ENCODE data around the gene SFXN5. TPM values are rescaled to one million over a fixed set of nuclear protein-coding genes. Genes with fewer than 3 reads are reported as not detected.

SFXN5 gene
- total RNA-seq, 1 experiment from 2014 or later: 31.3 TPM

DNA sequence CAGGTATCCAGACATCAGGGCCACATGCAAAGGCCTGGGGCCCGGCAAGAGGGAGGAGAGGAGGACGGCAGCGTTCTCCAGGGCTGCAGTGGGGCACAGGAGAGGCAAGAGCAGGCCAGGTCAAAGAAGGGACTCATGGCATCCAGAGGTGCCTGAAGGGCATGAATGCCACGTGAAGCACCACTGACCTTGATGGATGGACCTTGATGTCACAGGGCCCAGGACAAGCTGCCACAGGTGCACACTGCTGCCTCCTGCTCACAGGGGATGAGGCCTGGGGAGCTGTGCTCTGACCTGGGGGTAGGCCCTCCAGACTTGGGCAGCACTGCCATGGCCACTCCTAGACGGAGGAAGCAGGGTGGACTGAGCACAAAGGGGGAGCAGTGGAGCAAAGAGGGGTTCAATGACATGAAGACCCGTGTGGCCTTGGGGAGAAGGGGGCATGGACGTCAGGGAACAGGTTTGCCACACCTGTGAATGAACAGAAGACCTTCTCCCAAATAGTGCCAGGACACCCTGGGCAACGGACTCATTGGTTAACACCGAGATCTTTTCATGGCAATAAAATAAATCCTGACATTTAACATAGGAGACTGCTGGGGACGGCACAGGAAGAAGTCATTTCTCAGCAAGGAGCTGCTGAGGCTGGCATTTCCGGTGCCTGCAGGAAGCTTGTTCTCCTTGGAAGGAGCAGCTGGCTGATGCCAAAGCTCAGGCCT lies 88.6 kb downstream of the SFXN5 start:
- Histone ChIP-seq H3K4me3 (ENCODE audit: low read depth, low read length) (no peak overlapping the region), H3K9me3 (no peaks in the 10 kb centered on the region), H3K36me3 (ENCODE audit: control insufficient read depth, insufficient read depth, low read length) (no peaks in the 10 kb centered on the region), H3K27me3 (replicated peaks; ENCODE audit: control insufficient read depth, insufficient read depth, low read length) (no peaks in the 10 kb centered on the region), H3K4me1 (peaks cover 32% of the 10 kb centered on the region)
- ChIA-PET POLR2A (no interaction called here), CTCF (no interaction called here)
- Mint-ChIP-seq H3K27ac (ENCODE audit: unreplicated experiment) (no peak overlapping the region), H3K4me3 (ENCODE audit: unreplicated experiment) (no peak overlapping the region), H3K27me3 (ENCODE audit: insufficient read depth, unreplicated experiment) (no peaks in the 10 kb centered on the region), H3K9me3 (ENCODE audit: unreplicated experiment) (no peaks in the 10 kb centered on the region), H3K36me3 (ENCODE audit: insufficient read depth, unreplicated experiment) (no peaks in the 10 kb centered on the region), H3K4me1 (ENCODE audit: low read depth, unreplicated experiment) (peaks cover 30% of the 10 kb centered on the region)
- TF ChIP-seq, protein P1, sequence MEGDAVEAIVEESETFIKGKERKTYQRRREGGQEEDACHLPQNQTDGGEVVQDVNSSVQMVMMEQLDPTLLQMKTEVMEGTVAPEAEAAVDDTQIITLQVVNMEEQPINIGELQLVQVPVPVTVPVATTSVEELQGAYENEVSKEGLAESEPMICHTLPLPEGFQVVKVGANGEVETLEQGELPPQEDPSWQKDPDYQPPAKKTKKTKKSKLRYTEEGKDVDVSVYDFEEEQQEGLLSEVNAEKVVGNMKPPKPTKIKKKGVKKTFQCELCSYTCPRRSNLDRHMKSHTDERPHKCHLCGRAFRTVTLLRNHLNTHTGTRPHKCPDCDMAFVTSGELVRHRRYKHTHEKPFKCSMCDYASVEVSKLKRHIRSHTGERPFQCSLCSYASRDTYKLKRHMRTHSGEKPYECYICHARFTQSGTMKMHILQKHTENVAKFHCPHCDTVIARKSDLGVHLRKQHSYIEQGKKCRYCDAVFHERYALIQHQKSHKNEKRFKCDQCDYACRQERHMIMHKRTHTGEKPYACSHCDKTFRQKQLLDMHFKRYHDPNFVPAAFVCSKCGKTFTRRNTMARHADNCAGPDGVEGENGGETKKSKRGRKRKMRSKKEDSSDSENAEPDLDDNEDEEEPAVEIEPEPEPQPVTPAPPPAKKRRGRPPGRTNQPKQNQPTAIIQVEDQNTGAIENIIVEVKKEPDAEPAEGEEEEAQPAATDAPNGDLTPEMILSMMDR (IDR thresholded peaks at IDR 0.05; ENCODE audit: insufficient read depth in 1 of 2, low read depth in 1 of 2, low read length in 1 of 2, severe bottlenecking in 1 of 2, unreplicated experiment in 1 of 2): no peak
- no peak for DNase-seq
- intact Hi-C loops (cut with micrococcal nuclease; ENCODE audit: unreplicated experiment): no loop called here
- no TSS peak for BruUV-seq (replicated peaks)

DNA sequence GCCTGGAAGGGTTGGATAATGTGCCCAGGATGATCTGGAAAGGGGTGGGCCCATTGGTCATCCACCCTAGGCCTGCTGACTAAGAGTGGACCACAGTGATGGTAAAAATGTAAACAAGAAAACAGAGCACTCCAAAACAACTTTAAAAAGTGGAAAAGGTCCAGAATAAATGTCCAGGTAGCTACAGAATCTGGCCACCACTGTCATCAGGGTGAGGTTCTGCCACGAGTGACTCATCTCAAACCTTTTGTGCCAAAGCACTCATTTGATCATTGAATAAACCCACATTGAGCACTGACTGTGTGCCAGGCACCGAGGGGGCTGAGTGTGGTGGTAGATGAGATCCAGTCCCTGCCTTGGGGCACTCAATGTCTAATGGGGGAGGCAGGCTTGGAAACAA lies 89.3 kb downstream of the SFXN5 start:
- TF ChIP-seq, protein P1 (IDR thresholded peaks at IDR 0.05; ENCODE audit: insufficient read depth in 1 of 2, low read depth in 1 of 2, low read length in 1 of 2, severe bottlenecking in 1 of 2, unreplicated experiment in 1 of 2): no peak
- no peak overlapping the region for H3K4me3 Mint-ChIP-seq (ENCODE audit: unreplicated experiment)
- H3K36me3 ChIP-seq (ENCODE audit: control insufficient read depth, insufficient read depth, low read length): no peaks in the 10 kb centered on the region
- no peak for DNase-seq
- H3K27me3 ChIP-seq (replicated peaks; ENCODE audit: control insufficient read depth, insufficient read depth, low read length): no peaks in the 10 kb centered on the region
- peaks cover 32% of the 10 kb centered on the region for H3K4me1 ChIP-seq
- ChIA-PET POLR2A (no interaction called here), CTCF (no interaction called here)
- no TSS peak for BruUV-seq (replicated peaks)
- intact Hi-C loops (cut with micrococcal nuclease; ENCODE audit: unreplicated experiment): no loop called here
- peaks cover 30% of the 10 kb centered on the region for H3K4me1 Mint-ChIP-seq (ENCODE audit: low read depth, unreplicated experiment)
- no peak overlapping the region for H3K27ac Mint-ChIP-seq (ENCODE audit: unreplicated experiment)
- no peaks in the 10 kb centered on the region for H3K36me3 Mint-ChIP-seq (ENCODE audit: insufficient read depth, unreplicated experiment)
- H3K4me3 ChIP-seq (ENCODE audit: low read depth, low read length): no peak overlapping the region
- H3K27me3 Mint-ChIP-seq (ENCODE audit: insufficient read depth, unreplicated experiment): no peaks in the 10 kb centered on the region
- H3K9me3 ChIP-seq: no peaks in the 10 kb centered on the region
- no peaks in the 10 kb centered on the region for H3K9me3 Mint-ChIP-seq (ENCODE audit: unreplicated experiment)

DNA sequence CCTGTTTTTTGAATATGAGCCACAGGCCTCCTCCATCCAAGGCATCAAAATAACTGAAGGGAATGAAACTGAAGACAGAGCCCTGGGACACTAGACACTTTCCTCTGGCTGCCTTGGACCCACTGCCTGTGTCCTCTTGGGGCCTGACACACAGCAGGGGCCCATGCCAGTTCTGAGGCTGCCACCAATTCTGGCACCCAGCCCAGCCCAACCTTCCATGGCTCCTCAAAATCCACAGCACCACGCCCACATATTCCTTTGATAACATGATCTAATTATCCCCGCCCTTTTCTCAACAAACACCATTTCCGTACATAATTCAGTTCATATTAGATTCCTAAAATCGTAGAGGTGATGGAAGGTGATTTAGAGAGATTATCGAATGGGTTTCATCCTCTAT lies 90.0 kb downstream of the SFXN5 start:
- Mint-ChIP-seq H3K4me1 (ENCODE audit: low read depth, unreplicated experiment) (peaks cover 30% of the 10 kb centered on the region), H3K27ac (ENCODE audit: unreplicated experiment) (no peak overlapping the region), H3K4me3 (ENCODE audit: unreplicated experiment) (no peak overlapping the region), H3K36me3 (ENCODE audit: insufficient read depth, unreplicated experiment) (no peaks in the 10 kb centered on the region), H3K27me3 (ENCODE audit: insufficient read depth, unreplicated experiment) (no peaks in the 10 kb centered on the region), H3K9me3 (ENCODE audit: unreplicated experiment) (no peaks in the 10 kb centered on the region)
- Histone ChIP-seq H3K4me1 (peaks cover 32% of the 10 kb centered on the region), H3K36me3 (ENCODE audit: control insufficient read depth, insufficient read depth, low read length) (no peaks in the 10 kb centered on the region), H3K9me3 (no peaks in the 10 kb centered on the region), H3K27me3 (replicated peaks; ENCODE audit: control insufficient read depth, insufficient read depth, low read length) (no peaks in the 10 kb centered on the region), H3K4me3 (ENCODE audit: low read depth, low read length) (no peak overlapping the region)
- ChIA-PET CTCF (no interaction called here), POLR2A (no interaction called here)
- no peak for DNase-seq
- TF ChIP-seq, protein P1 (IDR thresholded peaks at IDR 0.05; ENCODE audit: insufficient read depth in 1 of 2, low read depth in 1 of 2, low read length in 1 of 2, severe bottlenecking in 1 of 2, unreplicated experiment in 1 of 2): no peak
- no TSS peak for BruUV-seq (replicated peaks)
- intact Hi-C loops (cut with micrococcal nuclease; ENCODE audit: unreplicated experiment): no loop called here

Measured in Caco-2 (cell line).